Measurements from ENCODE around the gene CYSTM1.

The CYSTM1 gene

DNA sequence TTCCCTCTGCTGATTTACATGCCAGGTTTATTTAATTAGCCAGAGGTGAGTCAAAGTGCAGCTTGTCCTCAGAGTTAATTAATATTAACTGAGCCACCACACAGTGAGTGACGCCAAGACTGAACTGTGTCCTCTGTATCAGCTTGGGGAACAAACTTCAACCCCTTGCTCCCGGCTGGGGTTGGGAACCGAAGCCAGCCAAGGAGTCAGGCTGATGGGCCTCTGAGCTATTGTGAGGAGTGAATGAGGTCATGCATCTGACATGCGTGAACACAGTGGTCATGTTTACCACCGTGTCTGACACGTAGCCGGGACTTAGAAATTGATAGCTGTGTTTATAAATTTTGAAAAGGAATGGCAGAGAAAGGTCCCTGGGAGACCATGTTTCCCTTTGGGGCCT lies 32.1 kb upstream of the CYSTM1 start:
- no peak overlapping the region for H3K4me3 ChIP-seq (ENCODE audit: low read depth, low read length)
- TF ChIP-seq CTCF (IDR thresholded peaks at IDR 0.05; ENCODE audit: insufficient read depth, low read depth, low read length, missing control alignments) = no peak
- no peak for DNase-seq (ENCODE audit: low read depth)

- no peak for TF ChIP-seq CTCF (IDR thresholded peaks at IDR 0.05; ENCODE audit: insufficient read depth, low read depth, low read length, missing control alignments)
- DNase-seq (ENCODE audit: low read depth) = no peak
- H3K4me3 ChIP-seq (ENCODE audit: low read depth, low read length) = no peak overlapping the region
Measured at GRCh38 chr5:140143521-140144258, 31.3 kb upstream of the CYSTM1 start.

DNA sequence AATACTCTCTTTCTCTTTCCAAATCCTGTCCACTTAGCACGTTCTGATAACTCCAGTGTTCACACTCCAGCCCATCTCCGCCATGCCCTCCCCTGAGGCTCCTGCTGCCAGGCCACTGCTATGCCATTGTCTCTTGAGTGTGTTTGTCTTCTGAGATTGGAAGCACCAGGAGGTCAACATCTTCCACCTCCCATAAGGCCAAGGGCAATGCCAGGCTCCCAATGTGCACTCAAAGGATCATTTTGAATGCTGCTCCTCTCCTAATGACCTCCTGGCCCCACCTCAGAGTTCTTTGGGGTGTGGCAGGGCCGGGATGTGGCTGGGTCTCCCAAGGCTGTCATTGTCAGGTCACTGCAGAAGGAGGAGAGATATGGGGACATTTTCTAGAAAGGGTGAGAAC lies 29.7 kb upstream of the CYSTM1 start:
- H3K4me3 ChIP-seq (ENCODE audit: low read depth, low read length) = no peak overlapping the region
- TF ChIP-seq CTCF (IDR thresholded peaks at IDR 0.05; ENCODE audit: insufficient read depth, low read depth, low read length, missing control alignments) = no peak
- no peak for DNase-seq (ENCODE audit: low read depth)

- H3K4me3 ChIP-seq (ENCODE audit: low read depth, low read length) = 0 out of 2 replicates have a peak overlapping the region, but pooled peaks have one; percentile 8
- peak; percentile 64 for TF ChIP-seq CTCF (IDR thresholded peaks at IDR 0.05; ENCODE audit: insufficient read depth, low read depth, low read length, missing control alignments)
- peak; percentile 64 for DNase-seq (ENCODE audit: low read depth)
Measured at GRCh38 chr5:140145818-140146522, 29.0 kb upstream of the CYSTM1 start.

DNA sequence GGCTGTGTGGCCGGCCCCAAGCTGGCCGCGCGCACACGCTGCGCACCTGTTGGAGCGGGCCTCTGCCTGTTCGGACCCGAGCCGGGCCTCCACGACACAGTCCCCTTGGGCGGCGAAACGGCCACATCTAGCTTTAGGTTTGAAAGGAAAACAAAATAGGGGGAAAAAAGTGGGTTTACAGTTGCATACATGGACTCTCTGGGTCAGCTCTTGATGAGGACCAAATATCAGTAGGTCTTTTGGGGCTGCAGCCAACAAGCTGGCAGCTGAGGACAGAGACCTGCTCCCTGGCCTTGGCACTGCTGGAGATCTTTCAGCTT lies 28.5 kb upstream of the CYSTM1 start:
- DNase-seq (ENCODE audit: low read depth) = no peak
- no peak for TF ChIP-seq CTCF (IDR thresholded peaks at IDR 0.05; ENCODE audit: insufficient read depth, low read depth, low read length, missing control alignments)
- no peak overlapping the region for H3K4me3 ChIP-seq (ENCODE audit: low read depth, low read length)

DNA sequence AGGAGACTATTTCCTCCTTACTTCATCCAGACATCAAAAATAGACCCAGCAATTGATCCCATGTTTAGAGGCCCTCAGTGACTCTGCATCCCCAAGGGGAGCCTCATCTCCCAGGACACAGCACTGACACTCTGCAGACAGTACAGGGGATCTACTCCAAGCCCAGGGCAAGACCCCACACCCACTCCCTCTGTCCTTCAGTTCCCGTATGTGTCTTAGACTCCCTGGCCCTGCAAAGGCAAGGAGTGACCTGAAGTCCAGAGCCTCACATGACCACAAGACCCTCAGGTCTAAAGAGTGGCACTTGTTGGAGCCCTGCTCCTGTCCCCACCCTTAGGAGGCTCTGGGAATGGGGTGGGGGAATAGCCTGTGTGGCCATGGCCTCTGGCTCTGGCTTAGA lies 27.5 kb upstream of the CYSTM1 start:
- no peak for DNase-seq (ENCODE audit: low read depth)
- TF ChIP-seq CTCF (IDR thresholded peaks at IDR 0.05; ENCODE audit: insufficient read depth, low read depth, low read length, missing control alignments) = no peak
- H3K4me3 ChIP-seq (ENCODE audit: low read depth, low read length) = no peak overlapping the region

Measured in GM12865 (cell line).